Measurements from ENCODE around the gene LRRC32.

The LRRC32 gene

GRCh38 chr11:76670485-76671236 is at the start of gene LRRC32:
LRRC32 (minus strand) TSS chr11:76670747; CDS start chr11:76665954, 4,793 bp downstream.
- no peak for DNase-seq (ENCODE audit: low spot score)

GRCh38 chr11:76719686-76720085 is 49.1 kb upstream of the LRRC32 start:
- no peak for DNase-seq (ENCODE audit: low spot score)

GRCh38 chr11:76719281-76719680 is 48.7 kb upstream of the LRRC32 start:
- no peak for DNase-seq (ENCODE audit: low spot score)

GRCh38 chr11:76717816-76718215 is 47.3 kb upstream of the LRRC32 start:
- no peak for DNase-seq (ENCODE audit: low spot score)

GRCh38 chr11:76717369-76717768 is 46.8 kb upstream of the LRRC32 start:
- DNase-seq (ENCODE audit: low spot score) = no peak

GRCh38 chr11:76716268-76716667 is 45.7 kb upstream of the LRRC32 start:
- no peak for DNase-seq (ENCODE audit: low spot score)

GRCh38 chr11:76714493-76714892 is 43.9 kb upstream of the LRRC32 start:
- DNase-seq (ENCODE audit: low spot score) = no peak

GRCh38 chr11:76713499-76713898 is 43.0 kb upstream of the LRRC32 start:
- DNase-seq (ENCODE audit: low spot score) = no peak

- no peak for DNase-seq (ENCODE audit: low spot score)
These were observed 41.6 kb upstream of the LRRC32 start for GRCh38 chr11:76712125-76712524.

GRCh38 chr11:76709756-76710155 is 39.2 kb upstream of the LRRC32 start:
- no peak for DNase-seq (ENCODE audit: low spot score)

- DNase-seq (ENCODE audit: low spot score) = no peak
These were observed 38.6 kb upstream of the LRRC32 start for GRCh38 chr11:76708972-76709660.

GRCh38 chr11:76707293-76707825 is 36.8 kb upstream of the LRRC32 start:
- no peak for DNase-seq (ENCODE audit: low spot score)

GRCh38 chr11:76706667-76707066 is 36.1 kb upstream of the LRRC32 start:
- no peak for DNase-seq (ENCODE audit: low spot score)

- no peak for DNase-seq (ENCODE audit: low spot score)
These were observed 35.3 kb upstream of the LRRC32 start for GRCh38 chr11:76705826-76706225.

GRCh38 chr11:76704171-76704948 is 33.8 kb upstream of the LRRC32 start:
- no peak for DNase-seq (ENCODE audit: low spot score)

GRCh38 chr11:76703707-76704106 is 33.2 kb upstream of the LRRC32 start:
- no peak for DNase-seq (ENCODE audit: low spot score)

GRCh38 chr11:76702336-76703128 is 32.0 kb upstream of the LRRC32 start:
- DNase-seq (ENCODE audit: low spot score) = no peak

- no peak for DNase-seq (ENCODE audit: low spot score)
These were observed 30.9 kb upstream of the LRRC32 start for GRCh38 chr11:76701294-76702040.

GRCh38 chr11:76700177-76701100 is 29.9 kb upstream of the LRRC32 start:
- peak; percentile 91 for DNase-seq (ENCODE audit: low spot score)
